ENCODE results near the gene WDR82.

The WDR82 gene

GRCh38 chr3:52233968-52234367 is 44.5 kb downstream of the WDR82 start:
- peaks cover 6% of the 10 kb centered on the region for H3K36me3 Mint-ChIP-seq (ENCODE audit: low read depth)
- peaks cover 6% of the 10 kb centered on the region for H3K4me1 Mint-ChIP-seq
- no peaks in the 10 kb centered on the region for H3K27me3 Mint-ChIP-seq (ENCODE audit: low read depth)
- TF ChIP-seq, protein P1, sequence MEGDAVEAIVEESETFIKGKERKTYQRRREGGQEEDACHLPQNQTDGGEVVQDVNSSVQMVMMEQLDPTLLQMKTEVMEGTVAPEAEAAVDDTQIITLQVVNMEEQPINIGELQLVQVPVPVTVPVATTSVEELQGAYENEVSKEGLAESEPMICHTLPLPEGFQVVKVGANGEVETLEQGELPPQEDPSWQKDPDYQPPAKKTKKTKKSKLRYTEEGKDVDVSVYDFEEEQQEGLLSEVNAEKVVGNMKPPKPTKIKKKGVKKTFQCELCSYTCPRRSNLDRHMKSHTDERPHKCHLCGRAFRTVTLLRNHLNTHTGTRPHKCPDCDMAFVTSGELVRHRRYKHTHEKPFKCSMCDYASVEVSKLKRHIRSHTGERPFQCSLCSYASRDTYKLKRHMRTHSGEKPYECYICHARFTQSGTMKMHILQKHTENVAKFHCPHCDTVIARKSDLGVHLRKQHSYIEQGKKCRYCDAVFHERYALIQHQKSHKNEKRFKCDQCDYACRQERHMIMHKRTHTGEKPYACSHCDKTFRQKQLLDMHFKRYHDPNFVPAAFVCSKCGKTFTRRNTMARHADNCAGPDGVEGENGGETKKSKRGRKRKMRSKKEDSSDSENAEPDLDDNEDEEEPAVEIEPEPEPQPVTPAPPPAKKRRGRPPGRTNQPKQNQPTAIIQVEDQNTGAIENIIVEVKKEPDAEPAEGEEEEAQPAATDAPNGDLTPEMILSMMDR (IDR thresholded peaks at IDR 0.05; ENCODE audit: unreplicated experiment in 3 of 3), result no peak
- no peak overlapping the region for H3K27ac Mint-ChIP-seq
- no peak overlapping the region for H3K4me3 Mint-ChIP-seq
- no peaks in the 10 kb centered on the region for H3K9me3 Mint-ChIP-seq

GRCh38 chr3:52233108-52233591 is 45.3 kb downstream of the WDR82 start:
- H3K27ac Mint-ChIP-seq, result no peak overlapping the region
- H3K27me3 Mint-ChIP-seq (ENCODE audit: low read depth), result no peaks in the 10 kb centered on the region
- TF ChIP-seq, protein P1 (IDR thresholded peaks at IDR 0.05; ENCODE audit: unreplicated experiment in 3 of 3), result peak in 1 of 3 experiments; percentile 1
- no peak overlapping the region for H3K4me3 Mint-ChIP-seq
- H3K9me3 Mint-ChIP-seq, result no peaks in the 10 kb centered on the region
- H3K4me1 Mint-ChIP-seq, result peaks cover 1% of the 10 kb centered on the region
- peaks cover 6% of the 10 kb centered on the region for H3K36me3 Mint-ChIP-seq (ENCODE audit: low read depth)

DNA sequence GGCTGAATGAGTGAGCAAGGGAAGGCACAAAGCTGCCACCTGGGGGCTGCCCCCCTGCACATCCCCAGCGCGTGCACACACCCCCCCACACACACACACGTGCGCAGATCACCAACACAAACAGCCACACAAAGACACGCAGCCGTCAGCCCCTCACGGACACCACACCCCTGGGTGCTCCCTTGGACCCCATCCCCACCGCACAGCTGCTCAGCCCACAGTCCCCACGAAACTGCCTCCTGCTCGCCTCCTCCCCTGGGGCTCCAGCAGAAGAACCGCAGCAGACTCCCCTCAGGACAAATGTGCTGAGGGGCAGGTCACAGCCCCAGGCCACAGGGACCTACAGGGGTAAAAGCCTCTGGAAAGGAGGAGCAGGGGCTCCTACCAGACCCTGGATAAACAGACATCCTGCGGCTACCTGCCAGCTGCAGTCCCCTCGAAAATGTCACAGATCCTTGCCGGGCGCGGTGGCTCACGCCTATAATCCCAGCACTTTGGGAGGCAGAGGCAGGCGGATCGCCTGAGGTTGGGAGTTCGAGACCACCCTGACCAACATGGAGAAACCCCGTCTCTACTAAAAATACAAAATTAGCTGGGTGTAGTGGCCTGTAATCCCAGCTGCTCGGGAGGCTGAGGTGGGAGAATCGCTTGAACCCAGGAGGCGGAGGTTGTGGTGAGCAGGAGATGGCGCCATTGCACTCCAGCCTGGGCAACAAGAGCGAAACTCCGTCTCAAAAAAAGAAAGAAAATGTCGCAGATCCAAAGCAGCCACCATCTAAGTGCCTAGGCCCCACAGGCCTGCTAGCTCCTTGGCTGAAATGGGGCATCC is 46.0 kb downstream of the WDR82 start:
- H3K4me1 Mint-ChIP-seq, result no peaks in the 10 kb centered on the region
- peaks cover 6% of the 10 kb centered on the region for H3K36me3 Mint-ChIP-seq (ENCODE audit: low read depth)
- no peaks in the 10 kb centered on the region for H3K9me3 Mint-ChIP-seq
- no peak overlapping the region for H3K27ac Mint-ChIP-seq
- no peaks in the 10 kb centered on the region for H3K27me3 Mint-ChIP-seq (ENCODE audit: low read depth)
- TF ChIP-seq, protein P1 (IDR thresholded peaks at IDR 0.05; ENCODE audit: unreplicated experiment in 3 of 3), result peak in 2 of 3 experiments; percentile 17 to 18
- no peak overlapping the region for H3K4me3 Mint-ChIP-seq

DNA sequence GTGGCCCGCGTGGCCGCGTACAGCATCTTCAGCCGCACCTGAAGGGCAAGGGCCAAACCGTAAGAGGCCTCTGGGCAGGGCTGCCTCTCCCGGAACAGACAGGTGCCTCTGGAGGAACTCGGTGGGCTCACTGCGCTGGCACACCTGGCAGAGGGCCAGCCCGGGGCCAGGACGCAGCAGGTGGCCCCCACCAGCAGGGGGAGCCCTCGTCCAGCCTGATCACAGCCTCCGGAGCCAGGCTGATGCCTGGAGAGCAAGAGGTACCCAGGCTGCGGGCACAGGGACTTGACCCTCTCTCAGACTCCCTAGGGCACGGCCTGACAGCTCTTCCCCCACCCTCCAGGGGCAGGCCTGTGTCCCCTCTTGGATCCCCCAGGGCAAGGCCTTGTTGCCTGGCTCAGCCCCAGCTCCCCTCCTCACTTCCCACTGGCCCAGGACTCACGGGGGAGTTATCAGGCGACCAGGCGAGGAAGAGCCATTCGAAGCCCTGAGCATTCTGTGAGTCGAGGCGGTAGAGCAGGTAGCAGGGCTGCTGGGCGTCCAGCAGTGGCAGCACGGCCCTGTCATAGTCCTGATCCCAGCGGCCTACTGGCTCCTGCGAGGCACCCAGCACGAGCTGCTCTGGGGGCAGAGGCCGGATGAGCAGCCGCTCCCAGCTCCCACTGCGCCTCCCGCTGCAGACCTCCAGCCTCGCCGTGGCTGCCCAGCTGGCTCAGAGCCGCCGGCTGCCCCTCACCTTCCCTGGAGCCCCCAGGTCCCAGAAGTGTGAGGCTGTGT is 46.8 kb downstream of the WDR82 start:
- TF ChIP-seq, protein P1 (IDR thresholded peaks at IDR 0.05; ENCODE audit: unreplicated experiment in 3 of 3), result peak; percentile 51 to 65 (median 58)
- H3K27me3 Mint-ChIP-seq (ENCODE audit: low read depth), result peaks cover 4% of the 10 kb centered on the region
- H3K4me1 Mint-ChIP-seq, result no peaks in the 10 kb centered on the region

DNA sequence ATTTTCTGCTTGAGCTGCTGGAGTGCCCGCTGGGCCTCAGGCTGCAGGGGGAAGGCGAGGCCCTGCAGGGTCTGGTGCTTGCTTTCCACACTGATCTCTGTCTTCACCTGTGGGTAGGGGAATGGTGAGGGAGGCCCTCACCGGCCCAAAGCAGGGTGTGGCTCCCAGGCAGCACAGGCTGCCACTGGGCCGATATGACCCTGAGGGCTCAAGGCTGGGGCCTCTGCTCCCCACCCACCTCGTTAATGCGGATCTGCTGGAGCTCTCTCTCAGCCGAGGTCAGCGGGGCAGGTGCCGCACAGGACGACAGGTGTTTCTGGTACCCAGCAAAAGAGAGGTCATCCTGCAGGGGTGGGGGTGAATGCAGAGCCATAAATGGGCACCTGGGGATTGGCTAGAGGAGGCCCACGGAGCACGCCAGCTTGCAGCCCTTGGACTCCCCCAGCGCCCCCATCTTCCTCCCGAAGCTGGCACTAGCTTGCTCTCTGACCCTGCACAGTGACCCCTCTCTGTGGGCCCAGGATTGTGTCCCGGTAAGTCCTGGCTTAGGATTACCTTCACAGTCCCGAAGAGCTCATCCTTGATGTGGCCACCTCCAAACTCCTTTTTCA is 47.5 kb downstream of the WDR82 start:
- TF ChIP-seq, protein P1 (IDR thresholded peaks at IDR 0.05; ENCODE audit: unreplicated experiment in 3 of 3), result no peak
- no peak overlapping the region for H3K4me3 Mint-ChIP-seq
- H3K27ac Mint-ChIP-seq, result no peak overlapping the region
- peaks cover 6% of the 10 kb centered on the region for H3K27me3 Mint-ChIP-seq (ENCODE audit: low read depth)
- no peaks in the 10 kb centered on the region for H3K9me3 Mint-ChIP-seq
- no peaks in the 10 kb centered on the region for H3K4me1 Mint-ChIP-seq
- peaks cover 6% of the 10 kb centered on the region for H3K36me3 Mint-ChIP-seq (ENCODE audit: low read depth)

More for the DNA sequence above, 46.8 kb downstream of the WDR82 start:
- Mint-ChIP-seq H3K4me3 (no peak overlapping the region), H3K27ac (no peak overlapping the region), H3K9me3 (no peaks in the 10 kb centered on the region), H3K36me3 (ENCODE audit: low read depth) (peaks cover 6% of the 10 kb centered on the region)

All from nephron (organoid).